Vagina (tissue), 2 donors: ENCODE measurements around the gene BCAS1. TPM values are rescaled to one million over a fixed set of nuclear protein-coding genes. Genes with fewer than 3 reads are reported as not detected.

Experiments
- DNase-seq, 2 donors: peaks; one replicate each; pipeline ENCODE4 v3.0.0-alpha.2; 2017; ENCODE audit errors: extremely low spot score in 2 of 2
- H3K27ac ChIP-seq: fragments of 200-600 bp; sonication (generic); one replicate; pipeline ENCODE4 v1.5.1; 2019
- H3K27me3 ChIP-seq: fragments of 200-600 bp; sonication (generic); one replicate; pipeline ENCODE4 v1.5.1; 2019
- H3K36me3 ChIP-seq, 2 donors: fragments of 200-600 bp; sonication (generic); one replicate each; pipeline ENCODE4 v1.5.1; 2017 to 2019
- H3K4me1 ChIP-seq: fragments of 200-600 bp; sonication (generic); one replicate; pipeline ENCODE4 v1.5.1; 2019
- H3K4me3 ChIP-seq, 2 donors: fragments of 200-600 bp; sonication (generic); 1 replicate in 1 of 2; 2 replicates in 1 of 2; pipeline ENCODE4 v1.5.1; 2016 to 2019
- H3K9me3 ChIP-seq: fragments of 200-600 bp; sonication (generic); one replicate; pipeline ENCODE4 v1.5.1; 2019
- CTCF ChIP-seq, 3 experiments: fragments of 450-650 bp in 2 of 3; fragments of 200-600 bp in 1 of 3; sonication (generic) in 1 of 3; IDR thresholded peaks; one replicate each; pipeline ENCODE4 v1.5.1; 2017 to 2019; ENCODE audit warnings: antibody characterized with exemption in 3 of 3, mild to moderate bottlenecking in 2 of 3, moderate library complexity in 2 of 3
- POLR2A ChIP-seq, 2 donors: fragments of 450-650 bp; IDR thresholded peaks; one replicate each; pipeline ENCODE4 v1.6.1; 2017; ENCODE audit warnings: antibody characterized with exemption in 2 of 2, mild to moderate bottlenecking in 2 of 2, moderate library complexity in 2 of 2
- POLR2AphosphoS5 ChIP-seq, 2 donors: sonication (generic); formaldehyde crosslinking; IDR thresholded peaks; one replicate each; pipeline ENCODE4 v1.9.0; 2017; ENCODE audit warnings: antibody characterized with exemption in 2 of 2, mild to moderate bottlenecking in 2 of 2, low read depth in 1 of 2; ENCODE audit not compliant: insufficient read depth in 1 of 2
- intact Hi-C: fragments of 100-400 bp; cut with DNase I; formaldehyde crosslinking; loops from one replicate; pipeline ENCODE4 v1.15.1; 2023
- total RNA-seq: library from RNA; depleted of rRNA; stranded (reverse); fragments of >200 nt; gene quantifications from one replicate; pipeline ENCODE4 v1.2.3, GENCODE V29; 2016

Gene BCAS1
- total RNA-seq, 1 donor from 2014 or later, result 2.7 TPM

GRCh38 chr20:53916173-53916512 lies 154.3 kb downstream of the BCAS1 start:
- DNase-seq, result no peak
- H3K4me1 ChIP-seq, result peaks cover 39% of the 10 kb centered on the region
- TF ChIP-seq POLR2A (IDR thresholded peaks at IDR 0.05), result no peak
- no peak for TF ChIP-seq POLR2AphosphoS5 (IDR thresholded peaks at IDR 0.05; ENCODE audit: insufficient read depth in 1 of 2, low read depth in 1 of 2)
- TF ChIP-seq CTCF (IDR thresholded peaks at IDR 0.05), result no peak
- H3K27me3 ChIP-seq, result no peaks in the 10 kb centered on the region
- H3K27ac ChIP-seq, result peak overlapping the region; percentile 91
- intact Hi-C loops, result no loop called here
- H3K9me3 ChIP-seq, result no peaks in the 10 kb centered on the region
- no peaks in the 10 kb centered on the region for H3K36me3 ChIP-seq
- H3K4me3 ChIP-seq, result peak overlapping the region; percentile 57 to 59

DNA sequence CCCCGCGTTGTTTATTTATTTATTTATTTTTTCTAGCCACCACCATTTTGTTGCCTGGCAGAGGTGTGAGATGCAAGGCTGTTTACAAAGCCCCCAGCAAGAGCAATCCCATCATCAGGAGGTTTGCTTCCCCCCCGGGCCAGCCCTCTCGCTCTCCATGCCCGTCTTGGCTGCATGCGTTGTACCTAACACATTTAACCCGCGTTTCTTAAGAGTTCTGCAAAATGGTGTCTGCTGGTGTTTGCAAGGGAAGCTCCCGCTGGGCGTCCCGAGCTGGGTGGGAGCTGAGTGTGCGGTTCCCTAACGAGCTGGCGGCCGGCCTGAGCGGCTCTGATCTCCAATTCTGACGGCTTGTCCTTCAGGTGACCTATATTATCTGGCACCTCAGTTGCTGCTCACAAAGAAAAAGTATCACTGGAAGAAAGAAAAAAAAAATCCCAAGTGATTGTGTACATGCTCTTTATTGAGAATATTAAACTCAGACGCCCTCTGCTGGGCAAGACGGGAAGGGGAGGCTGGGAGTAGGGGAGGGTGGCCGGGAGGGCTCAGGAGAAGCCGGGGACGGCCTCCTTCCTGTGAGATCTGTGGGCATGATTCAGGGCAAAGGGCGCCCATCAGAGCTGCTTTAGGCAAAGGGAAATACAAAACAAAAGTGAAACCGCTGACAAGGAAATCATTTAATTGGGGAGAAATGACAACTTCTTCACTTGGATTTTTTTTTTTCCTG lies 154.8 kb downstream of the BCAS1 start:
- Histone ChIP-seq H3K9me3 (no peaks in the 10 kb centered on the region), H3K4me3 (peak overlapping the region; percentile 57 to 59), H3K36me3 (no peaks in the 10 kb centered on the region), H3K27me3 (no peaks in the 10 kb centered on the region), H3K27ac (peak overlapping the region; percentile 91), H3K4me1 (peaks cover 39% of the 10 kb centered on the region)
- intact Hi-C loops, result no loop called here
- peak in 1 of 2 donors; percentile 93 for DNase-seq
- TF ChIP-seq CTCF (IDR thresholded peaks at IDR 0.05) (peak; percentile 70 to 87 (median 73)), POLR2A (IDR thresholded peaks at IDR 0.05) (no peak), POLR2AphosphoS5 (IDR thresholded peaks at IDR 0.05; ENCODE audit: insufficient read depth in 1 of 2, low read depth in 1 of 2) (peak; percentile 59 to 74)

DNA sequence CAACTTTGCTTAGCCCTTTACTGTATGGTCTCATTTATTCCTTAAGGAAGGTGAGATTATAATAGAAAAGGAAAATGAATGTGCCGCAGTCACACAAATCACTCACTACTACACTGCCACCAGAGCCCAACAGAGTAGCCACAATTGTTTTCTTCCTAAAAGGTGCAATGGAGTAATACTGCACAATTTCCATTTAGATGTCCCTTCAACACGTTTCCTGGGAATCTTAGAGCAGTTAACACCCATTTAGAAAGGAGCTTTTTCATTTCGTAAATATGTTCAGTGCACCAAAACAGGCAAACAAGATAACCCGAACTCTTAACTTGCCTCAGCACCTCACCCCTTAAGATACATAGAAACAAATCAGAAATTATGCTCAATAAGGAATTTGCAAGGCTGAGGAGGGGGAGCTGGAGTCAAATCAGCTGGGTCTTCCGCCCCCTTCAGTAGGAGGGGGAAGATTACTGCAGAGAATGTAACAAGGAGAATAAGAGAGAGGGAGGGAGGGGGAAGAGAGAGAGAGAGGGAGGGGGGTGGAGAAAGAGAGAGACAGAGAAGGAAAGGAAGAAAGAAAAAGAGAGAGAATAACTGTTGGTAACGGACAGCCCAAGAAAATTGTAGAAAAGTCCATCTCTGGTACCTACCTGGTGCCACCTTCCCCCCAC lies 155.5 kb downstream of the BCAS1 start:
- Histone ChIP-seq H3K4me1 (peaks cover 39% of the 10 kb centered on the region), H3K9me3 (no peaks in the 10 kb centered on the region), H3K4me3 (peak overlapping the region; percentile 57 to 59), H3K27me3 (no peaks in the 10 kb centered on the region), H3K36me3 (no peaks in the 10 kb centered on the region), H3K27ac (peak overlapping the region; percentile 91)
- intact Hi-C loops, result loop anchor here (5.0 kb wide), 1 partner anchor 338 kb away; no protein-coding TSS in a partner anchor
- no peak for DNase-seq
- no peak for TF ChIP-seq POLR2AphosphoS5 (IDR thresholded peaks at IDR 0.05; ENCODE audit: insufficient read depth in 1 of 2, low read depth in 1 of 2)
- TF ChIP-seq CTCF (IDR thresholded peaks at IDR 0.05), result peak in 1 of 3 experiments; percentile 7

DNA sequence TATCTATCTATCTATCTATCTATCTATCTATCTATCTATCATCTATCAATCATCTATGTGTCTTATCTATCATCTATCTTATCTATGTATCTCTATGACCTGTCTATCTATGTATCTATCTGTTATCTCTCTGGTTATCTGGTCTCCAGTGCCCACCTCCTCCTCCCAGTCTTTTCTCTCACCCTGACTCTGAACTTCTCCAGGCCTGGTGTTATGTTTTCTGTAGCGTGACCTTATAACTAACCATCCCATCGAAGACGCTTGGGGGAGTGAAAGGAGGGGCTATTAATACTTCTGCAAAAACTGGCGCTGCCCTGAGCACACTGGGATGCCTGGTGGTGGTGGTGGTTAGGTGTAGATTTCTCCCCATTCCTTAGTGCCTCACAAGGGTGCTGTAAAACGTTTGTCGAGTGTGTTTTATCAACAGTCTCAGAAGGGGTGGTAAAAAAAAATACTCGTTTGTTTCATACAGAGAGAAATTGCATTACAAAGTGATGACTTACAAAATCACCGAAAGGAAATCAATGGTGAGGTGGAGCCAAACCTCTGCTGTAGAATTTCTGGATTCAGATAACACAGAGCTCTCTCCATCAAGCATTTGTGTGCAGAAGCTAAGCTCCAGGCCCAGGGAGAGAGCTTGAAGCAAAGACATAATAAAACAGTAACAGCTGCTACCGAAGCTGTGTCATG lies 156.2 kb downstream of the BCAS1 start:
- no peaks in the 10 kb centered on the region for H3K36me3 ChIP-seq
- no peaks in the 10 kb centered on the region for H3K27me3 ChIP-seq
- no peak for TF ChIP-seq POLR2AphosphoS5 (IDR thresholded peaks at IDR 0.05; ENCODE audit: insufficient read depth in 1 of 2, low read depth in 1 of 2)
- peaks cover 44% of the 10 kb centered on the region for H3K4me1 ChIP-seq
- no peak for DNase-seq
- peak overlapping the region; percentile 91 for H3K27ac ChIP-seq
- no peaks in the 10 kb centered on the region for H3K9me3 ChIP-seq
- no peak overlapping the region for H3K4me3 ChIP-seq
- intact Hi-C loops, result loop anchor here (5.0 kb wide), 1 partner anchor 337 kb away; no protein-coding TSS in a partner anchor

DNA sequence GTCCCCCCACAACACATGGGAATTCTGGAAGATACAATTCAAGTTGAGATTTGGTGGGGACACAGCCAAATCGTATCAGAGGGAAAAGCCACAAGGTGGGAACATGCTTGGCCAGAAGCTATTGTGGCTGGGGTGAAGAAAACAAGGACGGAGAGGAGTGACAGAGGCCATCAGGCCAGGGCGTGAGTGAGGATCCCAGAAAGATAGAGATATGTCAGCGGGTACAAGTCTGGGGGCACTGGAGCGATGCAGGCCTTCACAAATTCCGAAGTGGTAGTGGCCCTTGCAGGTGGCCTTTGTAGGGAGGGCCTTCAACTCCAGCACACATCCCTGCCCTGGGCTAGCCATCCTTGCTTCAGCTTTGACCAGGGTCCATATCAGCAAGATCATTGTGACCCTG lies 159.1 kb downstream of the BCAS1 start:
- H3K27me3 ChIP-seq, result no peaks in the 10 kb centered on the region
- intact Hi-C loops, result loop anchor here (5.0 kb wide), 1 partner anchor 334 kb away; no protein-coding TSS in a partner anchor
- H3K27ac ChIP-seq, result no peak overlapping the region
- no peak for DNase-seq
- H3K4me1 ChIP-seq, result peaks cover 48% of the 10 kb centered on the region
- no peaks in the 10 kb centered on the region for H3K9me3 ChIP-seq
- no peak for TF ChIP-seq CTCF (IDR thresholded peaks at IDR 0.05)
- no peak for TF ChIP-seq POLR2AphosphoS5 (IDR thresholded peaks at IDR 0.05; ENCODE audit: insufficient read depth in 1 of 2, low read depth in 1 of 2)
- TF ChIP-seq POLR2A (IDR thresholded peaks at IDR 0.05), result no peak
- no peaks in the 10 kb centered on the region for H3K36me3 ChIP-seq
- no peak overlapping the region for H3K4me3 ChIP-seq
